Liver (tissue), 9 donors: Measurements from ENCODE around the gene GTF2B. TPM values are rescaled to one million over a fixed set of nuclear protein-coding genes. Genes with fewer than 3 reads are reported as not detected.
"Not testable (repeated sequence)": the region's sequence is repeated elsewhere in the genome, so short reads cannot be mapped to it uniquely, and the experiment has no call there.

Experiments
- DNase-seq: peaks from one replicate; pipeline ENCODE4 v3.0.0-alpha.2; 2017; ENCODE audit warnings: low spot score
- H3K27ac ChIP-seq, 2 donors: one replicate each; pipeline ENCODE4 v1.7.0; 2013; ENCODE audit warnings: inconsistent platforms in 2 of 2, low read length in 2 of 2, control low read depth in 1 of 2, low read depth in 1 of 2, mild to moderate bottlenecking in 1 of 2
- H3K27me3 ChIP-seq, 4 donors: one replicate each; pipeline versions ENCODE4 v1.6.1 to v1.7.0; 2013; ENCODE audit warnings: low read length in 3 of 4, inconsistent platforms in 1 of 4, mild to moderate bottlenecking in 1 of 4, moderate library complexity in 1 of 4; ENCODE audit not compliant: control insufficient read depth in 4 of 4, insufficient read depth in 4 of 4
- H3K36me3 ChIP-seq, 4 donors: one replicate each; pipeline versions ENCODE4 v1.6.1 to v1.7.0; 2013; ENCODE audit warnings: low read length in 3 of 4, mild to moderate bottlenecking in 3 of 4, low read depth in 1 of 4, moderate library complexity in 1 of 4; ENCODE audit not compliant: control insufficient read depth in 4 of 4, insufficient read depth in 3 of 4
- H3K4me1 ChIP-seq, 4 donors: one replicate each; pipeline versions ENCODE4 v1.6.1 to v1.7.0; 2013; ENCODE audit warnings: low read length in 3 of 4, mild to moderate bottlenecking in 3 of 4, moderate library complexity in 1 of 4; ENCODE audit not compliant: control insufficient read depth in 4 of 4, insufficient read depth in 4 of 4
- H3K4me3 ChIP-seq, 3 donors: one replicate each; pipeline versions ENCODE4 v1.6.1 to v1.7.0; 2013; ENCODE audit warnings: low read length in 3 of 3, control low read depth in 1 of 3, low read depth in 1 of 3, mild to moderate bottlenecking in 1 of 3
- H3K9ac ChIP-seq, 2 donors: one replicate each; pipeline ENCODE4 v1.7.0; 2013; ENCODE audit warnings: low read length in 2 of 2, mild to moderate bottlenecking in 2 of 2, moderate library complexity in 2 of 2, control low read depth in 1 of 2, low read depth in 1 of 2
- H3K9me3 ChIP-seq, 4 donors: one replicate each; pipeline versions ENCODE4 v1.6.1 to v1.7.0; 2013; ENCODE audit warnings: low read length in 3 of 4; ENCODE audit not compliant: control insufficient read depth in 4 of 4
- EGR1 ChIP-seq, 2 donors: IDR thresholded peaks; 2 replicates each; pipeline ENCODE4 v1.6.1; 2016 to 2018; ENCODE audit warnings: antibody characterized with exemption in 2 of 2, low read depth in 2 of 2
- FOXA1 ChIP-seq: IDR thresholded peaks from 2 replicates; pipeline ENCODE4 v1.6.1; 2016; ENCODE audit warnings: antibody characterized with exemption
- FOXA2 ChIP-seq: IDR thresholded peaks from 2 replicates; pipeline ENCODE4 v1.6.1; 2016; ENCODE audit warnings: antibody characterized with exemption
- GABPA ChIP-seq, 2 donors: IDR thresholded peaks in 1 of 2; conservative IDR thresholded peaks in 1 of 2; 2 replicates each; pipeline ENCODE4 v1.6.1; 2016; ENCODE audit warnings: antibody characterized with exemption in 2 of 2, mild to moderate bottlenecking in 1 of 2, moderate library complexity in 1 of 2
- HNF4A ChIP-seq, 2 donors: conservative IDR thresholded peaks; 2 replicates each; pipeline ENCODE4 v1.6.1; 2016; ENCODE audit warnings: antibody characterized with exemption in 2 of 2, mild to moderate bottlenecking in 2 of 2
- HNF4G ChIP-seq: IDR thresholded peaks from 2 replicates; pipeline ENCODE4 v1.6.1; 2016; ENCODE audit warnings: antibody characterized with exemption
- JUND ChIP-seq, 2 donors: IDR thresholded peaks; 2 replicates each; pipeline ENCODE4 v1.6.1; 2016; ENCODE audit warnings: antibody characterized with exemption in 2 of 2
- NR2F2 ChIP-seq: IDR thresholded peaks from 2 replicates; pipeline ENCODE4 v1.6.1; 2016; ENCODE audit warnings: antibody characterized with exemption
- RAD21 ChIP-seq, 2 donors: IDR thresholded peaks; 2 replicates each; pipeline ENCODE4 v1.6.1; 2016; ENCODE audit warnings: antibody characterized with exemption in 2 of 2, mild to moderate bottlenecking in 2 of 2
- REST ChIP-seq: IDR thresholded peaks from 2 replicates; pipeline ENCODE4 v1.6.1; 2016; ENCODE audit warnings: antibody characterized with exemption, mild to moderate bottlenecking
- RXRA ChIP-seq, 2 donors: IDR thresholded peaks; 2 replicates each; pipeline ENCODE4 v1.6.1; 2017 to 2018; ENCODE audit warnings: antibody characterized with exemption in 2 of 2, mild to moderate bottlenecking in 1 of 2
- YY1 ChIP-seq: IDR thresholded peaks from 2 replicates; pipeline ENCODE4 v1.6.1; 2016; ENCODE audit warnings: antibody characterized with exemption, mild to moderate bottlenecking
- ZBTB33 ChIP-seq: IDR thresholded peaks from 2 replicates; pipeline ENCODE4 v1.6.1; 2016; ENCODE audit warnings: antibody characterized with exemption
- WGBS: extraction: QIAGEN DNeasy Blood & Tissue Kit; methylation state at CpG from one replicate; pipeline ENCODE4 v1.1.7; 2013; 5-methylcytosine and 5-hydroxymethylcytosine counted together
- polyA plus RNA-seq, 2 donors: library from polyadenylated mRNA; stranded (reverse) in 1 of 2; unstranded in 1 of 2; fragments of 200-250 nt in 1 of 2; fragments of >200 nt in 1 of 2; fragmentation: Nextera tagmentation in 1 of 2; extraction: Ambion mirVana in 1 of 2; gene quantifications; one replicate each; pipeline versions ENCODE4 v1.2.1 to v1.2.3, GENCODE V29; 2013 to 2015
- total RNA-seq, 2 donors: library from RNA; depleted of rRNA; stranded (reverse); fragments of >200 nt; gene quantifications; one replicate each; pipeline ENCODE4 v1.2.3, GENCODE V29; 2014
- TF ChIP-seq, protein P1 (sequence below): IDR thresholded peaks from 2 replicates; pipeline ENCODE4 v1.6.1; 2016; ENCODE audit warnings: antibody characterized with exemption
- TF ChIP-seq, protein P2 (sequence below): fragments of 150-350 bp; IDR thresholded peaks from 2 replicates; pipeline ENCODE4 v1.5.1; 2017; ENCODE audit warnings: improper control_type of control experiment, low read depth, low read length; ENCODE audit not compliant: missing input control
- donor health status: healthy.
- donor health status: healthy.
- donor health status: healthy.
- donor health status: healthy.
- donor health status: healthy.

GTF2B gene
- total and polyA plus RNA-seq, 4 donors = 13.5 to 50.6 (median 23.5) TPM

GRCh38 chr1:88888750-88889149, 2.6 kb downstream of the GTF2B start (continued):
- TF ChIP-seq, protein P1, sequence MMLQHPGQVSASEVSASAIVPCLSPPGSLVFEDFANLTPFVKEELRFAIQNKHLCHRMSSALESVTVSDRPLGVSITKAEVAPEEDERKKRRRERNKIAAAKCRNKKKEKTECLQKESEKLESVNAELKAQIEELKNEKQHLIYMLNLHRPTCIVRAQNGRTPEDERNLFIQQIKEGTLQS = no peak

DNA sequence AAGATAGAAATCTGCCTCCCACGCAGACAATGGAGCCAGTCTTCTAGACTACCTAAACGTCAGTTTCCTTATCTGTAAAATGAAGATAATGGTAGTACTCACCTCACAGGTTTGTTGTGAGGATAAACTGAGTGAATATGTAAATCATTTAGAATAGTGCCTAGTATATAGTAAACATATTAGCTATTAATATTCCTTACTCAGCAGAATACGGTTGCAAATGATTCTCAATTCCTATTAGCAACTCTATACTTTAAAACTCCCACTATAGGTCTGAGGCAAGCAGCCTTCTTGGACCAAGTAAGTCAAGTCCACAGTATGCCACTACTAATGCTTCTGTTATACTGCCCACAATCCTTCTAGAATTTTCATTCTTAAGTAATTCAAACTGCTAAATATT, 5.4 kb downstream of the GTF2B start:
- 89% methylated on average over 3 of the region's 3 CpGs for WGBS
- DNase-seq = no peak
- H3K36me3 ChIP-seq = peaks cover 10 to 33% (median 21%) of the 10 kb centered on the region in 4 donors

DNA sequence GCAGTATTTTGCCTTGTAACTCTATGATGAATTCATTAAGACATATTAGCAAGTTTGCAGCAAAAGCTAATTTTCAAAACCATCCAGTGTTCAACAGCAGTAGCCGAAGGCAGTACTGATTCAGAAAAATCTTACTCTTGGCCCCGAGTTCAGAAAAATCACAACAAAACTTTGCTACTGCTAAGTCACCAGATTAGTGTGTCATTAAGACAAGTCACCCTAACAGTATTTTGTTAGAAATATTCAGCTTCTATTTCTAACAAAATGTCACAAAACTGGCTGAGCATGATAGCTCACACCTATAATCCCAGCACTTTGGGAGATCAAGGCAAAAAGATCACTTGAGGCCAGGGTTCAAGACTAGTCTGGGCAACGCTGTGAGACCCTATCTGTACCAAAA, 8.2 kb downstream of the GTF2B start:
- TF ChIP-seq GABPA (IDR thresholded peaks at IDR 0.05 in 1 of 2, conservative IDR thresholded peaks at IDR 0.05 in 1 of 2) = no peak
- TF ChIP-seq YY1 = no peak
- no peak for TF ChIP-seq HNF4G
- no peak for TF ChIP-seq FOXA1
- no peak for TF ChIP-seq FOXA2
- TF ChIP-seq HNF4A (conservative IDR thresholded peaks at IDR 0.05) = no peak
- TF ChIP-seq, protein P1 = no peak
- TF ChIP-seq RAD21 (IDR thresholded peaks at IDR 0.05) = no peak
- no peak for TF ChIP-seq ZBTB33
- WGBS = 86% methylated on average over 3 of the region's 3 CpGs
- no peak for DNase-seq
- peaks cover 0 to 7% (median 4%) of the 10 kb centered on the region in 4 donors for H3K4me1 ChIP-seq
- peaks cover 10 to 38% (median 22%) of the 10 kb centered on the region in 4 donors for H3K36me3 ChIP-seq
- H3K27me3 ChIP-seq = no peaks in the 10 kb centered on the region
- H3K27ac ChIP-seq = no peak overlapping the region
- H3K9me3 ChIP-seq = no peaks in the 10 kb centered on the region
- H3K4me3 ChIP-seq = no peak overlapping the region
- H3K9ac ChIP-seq = no peak overlapping the region

More for the DNA sequence above, 5.4 kb downstream of the GTF2B start:
- no peaks in the 10 kb centered on the region for H3K27me3 ChIP-seq
- H3K9ac ChIP-seq = no peak overlapping the region
- no peak overlapping the region for H3K4me3 ChIP-seq
- H3K4me1 ChIP-seq = peaks cover 2 to 27% (median 19%) of the 10 kb centered on the region in 4 donors
- no peak overlapping the region for H3K27ac ChIP-seq
- no peak for TF ChIP-seq HNF4G
- TF ChIP-seq GABPA (IDR thresholded peaks at IDR 0.05 in 1 of 2, conservative IDR thresholded peaks at IDR 0.05 in 1 of 2) = no peak
- no peak for TF ChIP-seq HNF4A (conservative IDR thresholded peaks at IDR 0.05)
- no peak for TF ChIP-seq RXRA (IDR thresholded peaks at IDR 0.05)
- no peak for TF ChIP-seq REST
- TF ChIP-seq YY1 = no peak
- TF ChIP-seq NR2F2 = no peak
- TF ChIP-seq, protein P2, sequence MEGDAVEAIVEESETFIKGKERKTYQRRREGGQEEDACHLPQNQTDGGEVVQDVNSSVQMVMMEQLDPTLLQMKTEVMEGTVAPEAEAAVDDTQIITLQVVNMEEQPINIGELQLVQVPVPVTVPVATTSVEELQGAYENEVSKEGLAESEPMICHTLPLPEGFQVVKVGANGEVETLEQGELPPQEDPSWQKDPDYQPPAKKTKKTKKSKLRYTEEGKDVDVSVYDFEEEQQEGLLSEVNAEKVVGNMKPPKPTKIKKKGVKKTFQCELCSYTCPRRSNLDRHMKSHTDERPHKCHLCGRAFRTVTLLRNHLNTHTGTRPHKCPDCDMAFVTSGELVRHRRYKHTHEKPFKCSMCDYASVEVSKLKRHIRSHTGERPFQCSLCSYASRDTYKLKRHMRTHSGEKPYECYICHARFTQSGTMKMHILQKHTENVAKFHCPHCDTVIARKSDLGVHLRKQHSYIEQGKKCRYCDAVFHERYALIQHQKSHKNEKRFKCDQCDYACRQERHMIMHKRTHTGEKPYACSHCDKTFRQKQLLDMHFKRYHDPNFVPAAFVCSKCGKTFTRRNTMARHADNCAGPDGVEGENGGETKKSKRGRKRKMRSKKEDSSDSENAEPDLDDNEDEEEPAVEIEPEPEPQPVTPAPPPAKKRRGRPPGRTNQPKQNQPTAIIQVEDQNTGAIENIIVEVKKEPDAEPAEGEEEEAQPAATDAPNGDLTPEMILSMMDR = no peak
- no peak for TF ChIP-seq EGR1 (IDR thresholded peaks at IDR 0.05; ENCODE audit: low read depth in 2 of 2)
- TF ChIP-seq FOXA2 = no peak
- TF ChIP-seq FOXA1 = no peak
- TF ChIP-seq JUND (IDR thresholded peaks at IDR 0.05) = no peak
- no peaks in the 10 kb centered on the region for H3K9me3 ChIP-seq

DNA sequence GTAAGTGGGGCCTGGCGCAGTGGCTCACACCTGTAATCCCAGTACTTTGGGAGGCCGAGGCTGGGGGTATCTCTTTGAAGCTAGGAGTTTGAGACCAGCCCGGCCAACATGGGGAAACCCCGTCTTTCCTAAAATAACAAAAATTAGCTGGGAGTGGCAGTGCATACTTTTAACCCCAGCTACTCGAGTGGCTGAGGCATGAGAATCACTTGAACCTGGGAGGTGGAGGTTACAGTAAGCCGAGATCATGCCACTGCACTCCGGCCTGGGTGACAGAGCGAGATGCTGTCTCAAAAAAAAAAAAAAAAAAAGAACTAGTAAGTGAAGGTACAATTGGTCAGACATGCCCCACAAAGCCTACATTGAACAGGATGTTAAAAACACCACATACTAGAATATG, 10.7 kb downstream of the GTF2B start:
- not testable (repeated sequence) for H3K4me3 ChIP-seq, H3K9ac ChIP-seq, DNase-seq, H3K27me3 ChIP-seq, H3K27ac ChIP-seq, H3K9me3 ChIP-seq
- H3K4me1 ChIP-seq = peaks cover 0 to 26% (median 16%) of the 10 kb centered on the region in 4 donors
- WGBS = 89% methylated on average over 8 of the region's 8 CpGs
- H3K36me3 ChIP-seq = peaks cover 6 to 26% (median 13%) of the 10 kb centered on the region in 4 donors
